Measurements from ENCODE around the gene GPATCH2.

The GPATCH2 gene

DNA sequence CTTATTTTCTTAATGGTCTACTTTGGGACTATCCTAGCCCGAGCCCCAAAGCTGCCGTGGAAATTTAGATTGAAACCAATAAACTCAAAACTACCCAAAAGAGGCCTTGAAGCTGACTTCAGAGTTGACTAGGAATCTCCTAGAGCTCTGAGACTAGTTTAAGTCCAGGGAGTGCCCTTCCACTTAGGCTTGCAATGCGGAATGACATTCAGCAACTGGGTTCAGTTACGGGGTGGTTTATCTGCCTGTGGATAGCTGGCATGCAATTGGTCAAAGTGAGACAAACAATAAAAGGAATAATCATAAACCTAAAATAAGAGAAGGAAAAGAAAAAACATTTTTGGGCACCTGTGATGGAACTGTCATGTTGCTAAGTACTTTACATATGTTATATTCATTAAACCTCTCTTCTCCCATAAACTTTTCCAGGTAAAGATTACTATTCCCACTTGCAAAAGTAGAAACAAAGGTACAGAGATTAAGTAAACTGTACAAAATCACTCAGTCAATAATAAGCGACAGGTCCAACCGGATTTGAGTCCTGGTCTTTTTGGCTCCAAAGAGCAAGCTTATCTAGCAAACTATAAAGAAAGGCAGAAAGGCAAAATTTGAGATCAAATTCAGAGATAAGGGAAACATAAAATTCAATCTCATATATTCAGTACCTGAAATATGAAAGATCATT, 56.5 kb downstream of the GPATCH2 start:
- DNase-seq = no peak

DNA sequence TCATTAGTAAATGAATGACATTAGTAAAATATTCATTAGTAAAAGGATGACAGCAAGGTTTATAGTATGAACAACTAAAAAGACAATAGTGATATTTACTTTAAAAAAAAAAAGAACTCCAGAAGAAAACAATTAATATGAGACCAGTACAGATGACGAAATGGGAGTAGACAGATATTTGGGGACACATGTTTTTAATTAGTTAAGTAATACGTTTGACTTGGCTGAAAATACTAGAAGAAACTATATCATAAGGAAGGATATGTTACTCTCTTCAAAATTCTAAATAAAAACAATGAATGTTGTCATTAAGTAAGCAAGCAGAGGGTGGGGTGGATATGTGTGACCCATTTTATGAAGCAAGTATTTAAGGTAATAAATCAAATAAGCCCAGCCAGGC, 61.9 kb downstream of the GPATCH2 start:
- no peak for DNase-seq

- DNase-seq = no peak
Measured at GRCh38 chr1:217568200-217568599, 62.7 kb downstream of the GPATCH2 start.

- no peak for DNase-seq
Measured at GRCh38 chr1:217564833-217565232, 66.1 kb downstream of the GPATCH2 start.

GRCh38 chr1:217564207-217564606, 66.7 kb downstream of the GPATCH2 start:
- no peak for DNase-seq

- no peak for DNase-seq
Measured at GRCh38 chr1:217563179-217563578, 67.7 kb downstream of the GPATCH2 start.

DNA sequence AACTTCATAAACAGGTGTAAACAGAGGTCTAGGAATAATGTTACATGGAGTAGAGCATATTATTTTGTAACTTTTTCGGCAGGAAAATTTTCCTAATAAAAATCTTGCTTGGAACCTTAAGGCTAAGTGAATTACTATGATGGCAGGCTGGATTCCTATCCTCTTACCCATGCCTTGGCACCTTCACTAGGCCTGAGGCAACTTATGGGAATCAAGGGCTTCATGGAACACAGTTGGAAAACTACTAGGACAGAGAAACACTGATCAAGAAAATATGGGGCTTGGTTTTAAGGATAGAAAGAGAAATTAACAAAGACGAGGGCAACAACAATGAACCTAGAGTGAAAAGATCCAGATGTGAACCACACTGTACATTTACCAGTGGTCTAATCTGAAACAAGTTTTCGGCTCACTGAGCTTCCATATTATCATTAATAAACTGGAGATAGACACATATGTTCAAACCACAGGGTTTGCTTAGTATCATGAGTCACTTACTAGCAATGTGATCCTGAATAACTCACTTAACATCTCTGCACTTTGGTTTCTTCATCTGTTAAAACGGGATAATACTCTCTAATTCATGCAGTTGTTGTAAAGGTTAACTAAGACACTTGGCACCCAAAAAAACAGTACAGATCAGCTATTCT, 68.5 kb downstream of the GPATCH2 start:
- no peak for DNase-seq

- no peak for DNase-seq
Measured at GRCh38 chr1:217561446-217561845, 69.4 kb downstream of the GPATCH2 start.

- DNase-seq = no peak
Measured at GRCh38 chr1:217554849-217555248, 76.0 kb downstream of the GPATCH2 start.

DNA sequence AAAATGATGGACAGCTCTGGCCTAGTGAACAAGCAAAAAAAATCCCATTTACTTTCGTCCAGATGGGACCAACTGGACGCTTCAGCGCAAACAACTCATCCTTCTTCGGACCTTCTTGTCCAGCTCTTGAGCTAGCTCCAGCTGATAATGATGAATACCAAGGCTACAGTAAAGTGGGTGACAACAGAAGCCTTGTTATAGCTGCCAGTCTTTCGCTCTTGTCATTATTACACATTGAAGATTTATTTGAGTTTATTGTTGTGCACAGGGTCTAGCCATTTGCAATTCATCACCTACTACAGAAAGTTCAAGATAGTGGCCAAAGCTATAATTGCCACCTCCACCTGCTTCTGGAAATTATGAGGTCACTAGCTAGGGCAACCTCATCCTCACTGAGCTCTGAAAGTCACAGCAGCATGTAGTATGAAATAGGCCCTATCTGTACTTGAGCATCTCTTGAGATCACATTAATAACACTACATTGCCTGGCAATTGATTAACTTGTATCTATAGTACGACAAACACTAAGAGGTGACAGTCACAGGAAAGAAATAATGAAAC, 76.9 kb downstream of the GPATCH2 start:
- DNase-seq = no peak

GRCh38 chr1:217552339-217552951, 78.4 kb downstream of the GPATCH2 start:
- no peak for DNase-seq

DNA sequence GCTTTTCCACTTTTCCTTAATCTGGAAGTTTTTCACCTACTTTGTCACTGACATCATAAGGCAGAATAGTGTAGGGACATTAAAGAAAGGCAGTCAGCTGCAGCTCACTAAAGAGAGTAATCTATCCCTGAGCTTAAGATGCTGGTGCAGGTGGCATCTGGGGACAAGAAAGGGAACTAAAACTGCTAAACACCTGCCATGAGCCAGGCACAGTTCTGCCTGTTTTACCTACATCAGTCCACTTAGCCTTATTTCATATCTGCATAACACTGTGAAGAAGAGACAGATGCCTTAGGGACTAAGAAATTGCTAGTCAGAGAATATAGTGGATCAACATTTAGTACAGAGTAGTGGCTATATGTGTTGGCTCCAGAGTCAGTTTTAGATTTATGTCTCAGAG, 88.1 kb downstream of the GPATCH2 start:
- no peak for DNase-seq

DNA sequence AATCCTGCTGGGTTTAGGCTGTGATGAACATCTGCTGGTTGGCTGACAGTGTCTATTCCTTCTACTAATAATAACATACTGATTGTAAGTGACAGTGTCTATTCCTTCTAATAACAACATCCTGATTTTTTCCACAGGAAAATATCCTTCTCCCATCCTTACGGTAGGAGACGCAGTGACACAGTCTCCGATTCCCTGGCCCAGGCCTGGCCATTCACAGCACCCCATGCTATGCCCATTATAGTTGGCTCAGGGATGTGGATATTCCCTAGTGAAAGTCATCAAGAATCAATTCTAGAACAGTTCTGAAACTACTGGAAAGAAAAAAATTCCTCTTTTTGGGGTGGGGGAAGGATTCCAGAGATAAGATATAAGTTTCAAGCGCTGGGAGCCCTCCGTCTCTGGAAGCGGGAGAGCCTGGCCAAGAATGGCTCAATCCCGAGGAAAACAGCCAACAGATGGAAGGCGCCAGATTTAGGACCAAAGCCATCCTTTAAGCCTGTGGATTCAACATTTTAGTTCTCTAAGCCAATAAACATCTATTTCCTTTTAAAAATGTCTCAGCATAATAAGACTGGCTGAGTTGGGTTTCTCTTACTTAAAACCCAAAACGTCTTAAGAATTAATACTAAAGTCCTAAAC, 88.6 kb downstream of the GPATCH2 start:
- no peak for DNase-seq

DNA sequence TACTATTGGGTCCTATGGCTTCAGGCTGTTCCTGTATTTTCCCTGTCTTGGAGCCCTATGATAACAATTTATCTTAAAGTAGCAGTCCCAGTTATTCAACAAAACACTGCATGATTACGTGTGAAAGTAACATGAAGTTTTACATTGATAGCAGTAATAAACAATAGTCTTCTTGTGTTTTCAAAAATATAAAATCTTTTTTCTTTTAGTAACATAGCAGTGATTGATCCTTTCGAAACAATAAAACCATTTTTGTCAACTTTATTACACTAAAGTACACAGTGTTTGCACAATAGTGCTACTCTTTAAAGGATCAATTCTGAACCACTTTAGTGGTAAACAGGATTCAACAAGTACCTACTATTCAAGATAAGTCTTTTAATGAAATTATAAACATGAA, 90.6 kb downstream of the GPATCH2 start:
- no peak for DNase-seq

GRCh38 chr1:217539510-217539909, 91.4 kb downstream of the GPATCH2 start:
- DNase-seq = no peak

GRCh38 chr1:217535601-217536377, 95.1 kb downstream of the GPATCH2 start:
- DNase-seq = no peak

DNA sequence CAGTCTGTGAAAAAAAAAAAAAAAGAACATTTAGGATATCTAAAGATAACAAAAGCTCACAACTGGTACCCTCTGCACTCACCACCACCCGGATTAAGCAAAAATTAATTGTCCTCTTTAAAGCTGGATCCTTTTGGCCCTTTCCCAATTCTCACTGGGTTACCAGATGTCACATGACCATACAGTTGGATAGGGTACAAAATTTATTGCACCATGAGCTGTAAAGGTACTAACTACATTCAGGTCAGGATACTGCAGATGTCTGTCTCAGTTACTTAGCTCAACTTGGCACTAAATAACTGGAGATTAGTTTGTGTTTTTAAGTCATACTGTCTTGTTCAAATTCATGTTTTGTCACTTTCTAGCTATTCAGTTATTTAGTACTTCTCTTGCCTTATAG, 96.3 kb downstream of the GPATCH2 start:
- DNase-seq = no peak

- DNase-seq = no peak
Measured at GRCh38 chr1:217528271-217528670, 102.6 kb downstream of the GPATCH2 start.

- DNase-seq = no peak
Measured at GRCh38 chr1:217527151-217527550, 103.7 kb downstream of the GPATCH2 start.

- DNase-seq = no peak
Measured at GRCh38 chr1:217526636-217527035, 104.3 kb downstream of the GPATCH2 start.

GRCh38 chr1:217525773-217526490, 105.0 kb downstream of the GPATCH2 start:
- no peak for DNase-seq
